H9 (cell line): Measurements from ENCODE around the gene GPC6. TPM values are rescaled to one million over a fixed set of nuclear protein-coding genes. Genes with fewer than 3 reads are reported as not detected.

Experiments used
- DNase-seq: peaks from one replicate; pipeline ENCODE4 v3.0.0-alpha.2; 2017
- H2AFZ ChIP-seq: one replicate; pipeline ENCODE4 v1.6.1; 2013; ENCODE audit warnings: mild to moderate bottlenecking, low read length, control low read depth, moderate library complexity
- H2AK5ac ChIP-seq: 2 replicates; pipeline ENCODE4 v1.6.1; 2013; ENCODE audit warnings: low read length, control low read depth, mixed read lengths; ENCODE audit not compliant: insufficient read length
- H2BK120ac ChIP-seq: one replicate; pipeline ENCODE4 v1.6.1; 2013; ENCODE audit warnings: low read depth, mild to moderate bottlenecking, low read length, control low read depth, inconsistent platforms; ENCODE audit not compliant: poor library complexity, severe bottlenecking
- H2BK12ac ChIP-seq: 2 replicates; pipeline ENCODE4 v1.6.1; 2013; ENCODE audit warnings: low read length, control low read depth, mixed read lengths, low read depth; ENCODE audit not compliant: insufficient read length
- H2BK15ac ChIP-seq: 2 replicates; pipeline ENCODE4 v1.6.1; 2013; ENCODE audit warnings: low read depth, low read length, control low read depth
- H2BK20ac ChIP-seq: one replicate; pipeline ENCODE4 v1.6.1; 2013; ENCODE audit warnings: low read depth, mild to moderate bottlenecking, low read length, control low read depth, inconsistent platforms; ENCODE audit not compliant: poor library complexity, severe bottlenecking
- H2BK5ac ChIP-seq: 2 replicates; pipeline ENCODE4 v1.6.1; 2013; ENCODE audit warnings: low read length, control low read depth, mixed read lengths; ENCODE audit not compliant: insufficient read length
- H3K14ac ChIP-seq: 2 replicates; pipeline ENCODE4 v1.6.1; 2013; ENCODE audit warnings: low read length, control low read depth; ENCODE audit not compliant: insufficient read depth
- H3K18ac ChIP-seq: 2 replicates; pipeline ENCODE4 v1.6.1; 2013; ENCODE audit warnings: low read depth, mild to moderate bottlenecking, mixed read lengths, low read length, control low read depth; ENCODE audit not compliant: insufficient read length
- H3K23ac ChIP-seq: 2 replicates; pipeline ENCODE4 v1.6.1; 2013; ENCODE audit warnings: low read length, control low read depth, mixed read lengths, low read depth; ENCODE audit not compliant: insufficient read length
- H3K23me2 ChIP-seq: 2 replicates; pipeline ENCODE4 v1.6.1; 2013; ENCODE audit warnings: low read depth, mild to moderate bottlenecking, mixed read lengths, low read length, control low read depth; ENCODE audit not compliant: insufficient read length, poor library complexity, severe bottlenecking
- H3K27ac ChIP-seq: 2 replicates; pipeline ENCODE4 v1.5.1; 2013; ENCODE audit warnings: low read length, control low read depth, mixed read lengths, low read depth; ENCODE audit not compliant: insufficient read length
- H3K27me3 ChIP-seq: 2 replicates; pipeline ENCODE4 v1.6.1; 2013; ENCODE audit warnings: low read length, control low read depth, inconsistent platforms; ENCODE audit not compliant: insufficient read depth
- H3K4ac ChIP-seq: 2 replicates; pipeline ENCODE4 v1.6.1; 2013; ENCODE audit warnings: low read depth, mild to moderate bottlenecking, control low read depth, inconsistent platforms, low read length, moderate library complexity
- H3K4me1 ChIP-seq: 2 replicates; pipeline ENCODE4 v1.6.1; 2013; ENCODE audit warnings: low read length, control low read depth, inconsistent platforms; ENCODE audit not compliant: insufficient read depth
- H3K4me2 ChIP-seq: 2 replicates; pipeline ENCODE4 v1.6.1; 2013; ENCODE audit warnings: low read length, control low read depth, mixed read lengths; ENCODE audit not compliant: insufficient read length, insufficient read depth
- H3K56ac ChIP-seq: 2 replicates; pipeline ENCODE4 v1.6.1; 2013; ENCODE audit warnings: low read depth, mild to moderate bottlenecking, mixed read lengths, low read length, control low read depth; ENCODE audit not compliant: insufficient read length
- H3K79me1 ChIP-seq: 2 replicates; pipeline ENCODE4 v1.6.1; 2013; ENCODE audit warnings: low read depth, mild to moderate bottlenecking, moderate library complexity, low read length, control low read depth, inconsistent platforms; ENCODE audit not compliant: insufficient read depth, poor library complexity, severe bottlenecking
- H3K79me2 ChIP-seq: 2 replicates; pipeline ENCODE4 v1.6.1; 2013; ENCODE audit warnings: low read length, control low read depth, inconsistent platforms; ENCODE audit not compliant: insufficient read depth
- H3K9ac ChIP-seq: 2 replicates; pipeline ENCODE4 v1.6.1; 2013; ENCODE audit warnings: low read length, control low read depth, mixed read lengths; ENCODE audit not compliant: insufficient read length; ENCODE audit errors: extremely low read depth
- H3K9me3 ChIP-seq: one replicate; pipeline ENCODE4 v1.6.1; 2013; ENCODE audit warnings: low read depth, low read length, inconsistent platforms; ENCODE audit not compliant: control insufficient read depth
- H3T11ph ChIP-seq: one replicate; pipeline ENCODE4 v1.6.1; 2013; ENCODE audit warnings: mild to moderate bottlenecking, low read length, control low read depth, inconsistent platforms
- H4K20me1 ChIP-seq: one replicate; pipeline ENCODE4 v1.6.1; 2013; ENCODE audit not compliant: control insufficient read depth, insufficient read length, insufficient read depth
- H4K5ac ChIP-seq: 2 replicates; pipeline ENCODE4 v1.6.1; 2013; ENCODE audit warnings: low read depth, mild to moderate bottlenecking, mixed read lengths, low read length, control low read depth; ENCODE audit not compliant: insufficient read length
- H4K8ac ChIP-seq: replicated peaks from 2 replicates; pipeline ENCODE4 v1.6.1; 2013; ENCODE audit warnings: low read length, control low read depth, mixed read lengths, low read depth; ENCODE audit not compliant: insufficient read length
- H4K91ac ChIP-seq: 2 replicates; pipeline ENCODE4 v1.6.1; 2013; ENCODE audit warnings: low read depth, mild to moderate bottlenecking, moderate library complexity, mixed read lengths, low read length, control low read depth; ENCODE audit not compliant: insufficient read length
- H3K27ac Mint-ChIP-seq, 3 experiments: 2 replicates in 2 of 3; 3 replicates in 1 of 3; pipeline ENCODE4 v1.8.0; 2020 to 2021; ENCODE audit warnings: mixed read lengths in 3 of 3, mild to moderate bottlenecking in 1 of 3, moderate library complexity in 1 of 3
- H3K27me3 Mint-ChIP-seq: 2 replicates; pipeline ENCODE4 v1.8.0; 2021; ENCODE audit warnings: low read depth, mild to moderate bottlenecking, moderate library complexity, mixed read lengths
- H3K36me3 Mint-ChIP-seq, 3 experiments: 2 replicates in 2 of 3; 3 replicates in 1 of 3; pipeline ENCODE4 v1.8.0; 2020 to 2021; ENCODE audit warnings: low read depth in 3 of 3, mixed read lengths in 3 of 3; ENCODE audit not compliant: insufficient read depth in 1 of 3
- H3K4me1 Mint-ChIP-seq, 2 experiments: 2 replicates each; pipeline ENCODE4 v1.8.0; 2020; ENCODE audit warnings: mixed read lengths in 2 of 2
- H3K4me3 Mint-ChIP-seq, 2 experiments: 2 replicates in 1 of 2; 3 replicates in 1 of 2; pipeline ENCODE4 v1.8.0; 2020 to 2021; ENCODE audit warnings: mild to moderate bottlenecking in 2 of 2, mixed read lengths in 2 of 2, moderate library complexity in 1 of 2
- H3K9me3 Mint-ChIP-seq, 2 experiments: 2 replicates in 1 of 2; 3 replicates in 1 of 2; pipeline ENCODE4 v1.8.0; 2020; ENCODE audit warnings: mild to moderate bottlenecking in 2 of 2, mixed read lengths in 2 of 2, moderate library complexity in 1 of 2
- CTCF ChIP-seq: fragments of 200-600 bp; sonication (generic); conservative IDR thresholded peaks from 3 replicates; pipeline ENCODE4 v1.8.0; 2021; ENCODE audit warnings: antibody characterized with exemption, mild to moderate bottlenecking
- WGBS: extraction: QIAGEN DNeasy Blood & Tissue Kit; methylation state at CpG from one replicate; pipeline ENCODE4 v1.1.7; 2013; ENCODE audit warnings: missing lambda C conversion rate, low lambda C conversion rate, mixed read lengths; ENCODE audit not compliant: insufficient read length; ENCODE audit errors: extremely low coverage; 5-methylcytosine and 5-hydroxymethylcytosine counted together
- total RNA-seq: library from RNA; stranded (reverse); gene quantifications from 2 replicates; pipeline ENCODE4 v1.2.1, GENCODE V29; 2021

The GPC6 gene
- total RNA-seq, 1 experiment from 2014 or later, result 15.6 TPM

GRCh38 chr13:93771227-93771626, 544.6 kb downstream of the GPC6 start:
- Histone ChIP-seq H2BK120ac (no peak overlapping the region), H4K91ac (no peak overlapping the region), H3K9ac (no peak overlapping the region), H3K4me1 (no peaks in the 10 kb centered on the region), H4K8ac (no peak overlapping the region), H3K9me3 (no peaks in the 10 kb centered on the region), H3K23me2 (no peaks in the 10 kb centered on the region), H3K4ac (no peak overlapping the region), H2BK5ac (no peak overlapping the region), H3K79me2 (no peaks in the 10 kb centered on the region), H3K79me1 (no peaks in the 10 kb centered on the region), H3K4me2 (no peak overlapping the region), H3K27ac (no peak overlapping the region), H3K14ac (no peak overlapping the region), H3K23ac (no peak overlapping the region), H3K18ac (no peak overlapping the region), H3T11ph (no peak overlapping the region), H4K20me1 (no peaks in the 10 kb centered on the region), H2AK5ac (no peak overlapping the region), H3K56ac (no peak overlapping the region), H4K5ac (no peak overlapping the region), H2BK20ac (no peak overlapping the region), H2BK15ac (no peak overlapping the region), H2AFZ (no peak overlapping the region), H3K27me3 (no peaks in the 10 kb centered on the region), H2BK12ac (no peak overlapping the region)
- H3K9me3 Mint-ChIP-seq, result no peaks in the 10 kb centered on the region
- peaks cover 21% of the 10 kb centered on the region in 2 experiments for H3K4me1 Mint-ChIP-seq
- H3K27ac Mint-ChIP-seq, result peak overlapping the region; percentile 21 to 81 (median 41); a peak in 4 of 7 replicates
- DNase-seq, result no peak
- H3K27me3 Mint-ChIP-seq, result no peaks in the 10 kb centered on the region
- TF ChIP-seq CTCF, result no peak
- no peak overlapping the region for H3K4me3 Mint-ChIP-seq
- no CpG with 5 or more reads among the region's 8 CpGs for WGBS
- no peaks in the 10 kb centered on the region for H3K36me3 Mint-ChIP-seq
